Measurements from ENCODE around the gene TKFC. TPM values are rescaled to one million over a fixed set of nuclear protein-coding genes. Genes with fewer than 3 reads are reported as not detected.

Gene TKFC, protein sequence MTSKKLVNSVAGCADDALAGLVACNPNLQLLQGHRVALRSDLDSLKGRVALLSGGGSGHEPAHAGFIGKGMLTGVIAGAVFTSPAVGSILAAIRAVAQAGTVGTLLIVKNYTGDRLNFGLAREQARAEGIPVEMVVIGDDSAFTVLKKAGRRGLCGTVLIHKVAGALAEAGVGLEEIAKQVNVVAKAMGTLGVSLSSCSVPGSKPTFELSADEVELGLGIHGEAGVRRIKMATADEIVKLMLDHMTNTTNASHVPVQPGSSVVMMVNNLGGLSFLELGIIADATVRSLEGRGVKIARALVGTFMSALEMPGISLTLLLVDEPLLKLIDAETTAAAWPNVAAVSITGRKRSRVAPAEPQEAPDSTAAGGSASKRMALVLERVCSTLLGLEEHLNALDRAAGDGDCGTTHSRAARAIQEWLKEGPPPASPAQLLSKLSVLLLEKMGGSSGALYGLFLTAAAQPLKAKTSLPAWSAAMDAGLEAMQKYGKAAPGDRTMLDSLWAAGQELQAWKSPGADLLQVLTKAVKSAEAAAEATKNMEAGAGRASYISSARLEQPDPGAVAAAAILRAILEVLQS
- total RNA-seq: 22.6 and 23.4 TPM in 2 replicates

DNA sequence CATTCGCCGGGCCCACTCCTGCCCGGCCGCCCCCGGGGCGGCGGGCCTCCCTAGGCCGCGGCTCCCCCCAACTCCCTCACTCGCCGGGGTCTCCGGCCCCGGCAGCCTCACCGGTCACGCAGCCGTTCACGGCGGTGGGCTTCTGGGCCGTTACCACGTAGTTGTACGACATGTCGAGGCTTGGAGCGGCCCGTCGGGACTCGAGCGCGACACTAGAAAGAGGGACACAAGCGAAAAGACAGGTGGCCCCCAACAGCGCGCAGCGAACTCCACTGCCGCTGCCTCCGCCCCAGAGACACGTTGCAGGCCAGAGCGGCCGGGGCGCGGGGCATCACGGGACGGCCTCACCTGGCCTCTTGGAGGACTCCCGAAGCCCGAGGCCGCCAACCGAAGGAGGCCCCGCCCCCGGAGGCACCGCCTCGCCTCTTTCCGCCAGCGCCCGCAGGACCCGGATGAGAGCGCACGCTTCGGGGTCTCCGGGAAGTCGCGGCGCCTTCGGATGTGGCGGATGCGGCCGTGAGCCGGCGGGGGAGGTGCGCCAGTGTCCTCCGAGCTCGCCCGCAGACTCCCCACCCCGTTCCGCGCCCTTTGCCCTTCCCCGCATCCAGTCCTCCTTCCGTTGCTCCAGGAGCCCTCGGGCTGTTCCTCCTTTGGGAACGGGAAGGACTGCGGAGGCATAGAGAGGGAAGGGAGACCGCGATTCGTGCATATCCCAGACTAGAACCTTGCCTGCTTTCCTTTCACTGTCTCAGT, at the start of gene TKFC, which contains the start of gene DDB1:
Gene TKFC, plus strand, starts transcription at position 432 of the 753 bp plus-strand sequence. CDS start 1,501 bp downstream, outside the sequence.
Gene DDB1, minus strand, starts transcription at position 309 of the 753 bp plus-strand sequence. Its CDS starts 137 bp downstream, at position 172.

DNA sequence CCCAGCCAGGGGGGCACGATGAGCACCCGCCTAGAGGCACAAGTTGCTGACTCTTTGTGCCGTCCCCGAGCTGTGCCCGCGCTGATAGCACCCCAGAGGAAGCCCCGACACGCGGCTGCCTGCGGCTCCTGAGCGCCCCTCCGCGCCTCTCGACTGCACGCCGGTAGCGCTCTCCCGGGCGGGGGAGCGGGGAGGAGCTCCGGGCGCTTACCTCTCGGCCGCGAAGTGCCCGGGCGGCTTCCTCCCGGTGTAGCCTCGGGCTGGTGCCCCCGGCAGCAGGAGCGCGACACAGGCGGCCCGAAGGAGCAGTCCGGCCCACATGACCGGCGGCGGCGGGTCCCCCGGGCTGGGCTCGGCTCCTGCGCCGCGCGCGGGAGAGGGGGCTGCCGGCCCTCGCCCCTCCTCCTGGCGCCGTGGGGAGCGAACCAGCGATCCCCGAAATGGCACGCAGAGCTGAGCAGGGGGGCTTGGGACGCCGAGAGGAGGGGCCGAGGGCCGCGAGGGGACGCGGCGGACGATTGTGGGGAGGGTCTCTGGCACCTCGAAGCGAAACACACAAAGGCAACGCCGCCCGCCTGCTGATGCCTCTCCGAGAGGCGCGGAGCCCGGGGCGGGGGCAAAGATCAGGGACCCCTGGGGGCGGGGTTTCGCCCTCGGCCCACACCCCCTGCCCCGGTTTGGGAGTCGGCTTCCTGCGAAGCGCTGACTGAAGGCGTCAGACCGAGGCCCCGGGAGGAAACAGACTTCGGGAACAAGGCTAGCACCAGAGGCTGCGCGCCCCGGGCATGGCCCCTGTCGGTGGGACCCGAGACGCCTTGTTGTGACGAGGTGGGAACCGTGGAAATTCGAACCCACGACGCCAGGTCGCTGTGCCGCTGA, 38.1 kb upstream of the TKFC start, which contains the start of gene VWCE:
Gene VWCE, minus strand, starts transcription at position 600 of the 879 bp plus-strand sequence. Its CDS starts 279 bp downstream, at position 321.

DNA sequence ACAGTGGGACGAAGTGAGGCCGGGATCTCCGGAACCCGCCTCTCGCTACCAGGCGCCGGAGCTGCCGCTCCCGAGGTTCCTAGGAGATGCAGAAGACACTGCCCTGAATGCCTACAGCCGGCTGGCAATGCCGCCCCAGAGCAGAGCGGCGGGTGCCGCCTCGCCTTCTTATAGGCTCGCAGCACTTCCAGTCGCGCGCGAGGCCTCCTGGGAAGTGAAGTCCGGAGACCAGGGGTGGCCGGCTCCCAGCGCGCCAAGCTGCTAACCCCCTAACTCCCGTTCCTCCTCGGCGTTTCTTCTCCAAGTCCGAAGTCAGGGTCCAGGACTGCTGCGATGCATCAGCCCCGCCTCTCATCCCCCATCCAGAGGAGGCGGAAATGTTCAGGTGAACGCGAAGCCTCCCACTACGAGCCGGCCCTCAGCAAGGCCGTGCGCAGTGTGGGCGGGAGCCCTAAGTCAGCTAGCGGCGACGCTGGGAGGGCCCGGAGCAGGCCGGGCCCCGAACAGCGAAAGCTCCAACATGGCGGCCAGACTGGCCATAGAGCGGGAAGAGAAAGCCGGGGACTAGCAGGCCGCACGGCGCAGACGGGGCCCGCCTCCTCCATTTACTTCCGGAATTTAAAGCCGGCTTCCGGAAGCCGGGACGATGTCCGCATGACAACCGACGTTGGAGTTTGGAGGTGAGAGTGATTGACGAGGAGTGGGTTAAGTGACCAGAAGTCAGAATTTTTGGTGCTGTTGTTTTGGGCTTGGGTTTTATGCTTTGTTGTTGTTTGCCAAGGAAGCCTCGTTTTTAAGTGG, 28.9 kb downstream of the TKFC start, which contains the start of the genes CYB561A3 and TMEM138:
Gene CYB561A3, minus strand, starts transcription at position 142 of the 801 bp plus-strand sequence. CDS start 5,169 bp downstream, outside the sequence.
Gene TMEM138, plus strand, starts transcription at position 634 of the 801 bp plus-strand sequence. CDS start 2,017 bp downstream, outside the sequence.

Other genes with a start within 250 kb of the TKFC start
- gene CD5, start 230.7 kb upstream of the TKFC start, total RNA-seq: not detected in 2 replicates
- gene VPS37C, start 171.8 kb upstream of the TKFC start, total RNA-seq: 17.9 and 23.6 TPM in 2 replicates
- gene PGA3, start 129.7 kb upstream of the TKFC start, total RNA-seq: not detected in 2 replicates
- gene PGA4, start 110.9 kb upstream of the TKFC start, total RNA-seq: not detected in 2 replicates
- not detected in 2 replicates for gene PGA5, start 92.1 kb upstream of the TKFC start, total RNA-seq
- 8.7 and 15.9 TPM in 2 replicates for gene VWCE, start 37.9 kb upstream of the TKFC start, total RNA-seq
- 191 and 196 TPM in 2 replicates for gene DDB1, start 123 bp upstream of the TKFC start, total RNA-seq
- gene CYB561A3, start 28.7 kb downstream of the TKFC start, total RNA-seq: 40.4 and 45.9 TPM in 2 replicates
- 20.5 and 35.2 TPM in 2 replicates for gene TMEM138, start 29.1 kb downstream of the TKFC start, total RNA-seq
- gene TMEM216, start 59.4 kb downstream of the TKFC start, total RNA-seq: 12.5 and 14.0 TPM in 2 replicates
- gene CPSF7, start 96.7 kb downstream of the TKFC start, total RNA-seq: 25.9 and 30.7 TPM in 2 replicates
- gene SDHAF2, start 96.9 kb downstream of the TKFC start, total RNA-seq: 34.9 and 42.6 TPM in 2 replicates
- not detected in 2 replicates for gene LRRC10B, start 175.5 kb downstream of the TKFC start, total RNA-seq
- 0.05 and 0.07 TPM in 2 replicates for gene SYT7, start 247.8 kb downstream of the TKFC start, total RNA-seq

All from mammary microvascular endothelial cell (primary cell).